Keratinocyte (primary cell): ENCODE measurements around the gene CTR9. TPM values are rescaled to one million over a fixed set of nuclear protein-coding genes. Genes with fewer than 3 reads are reported as not detected.

Source experiments
- DNase-seq: peaks from one replicate; pipeline ENCODE4 v3.0.0-alpha.2; 2011; ENCODE audit warnings: low read depth, missing footprints, low spot score
- FAIRE-seq: peaks from 2 replicates; lab custom pipeline; 2011; peaks lifted over from hg19 to GRCh38; lab: Jason Lieb, UNC
- H2AFZ ChIP-seq: 2 replicates; pipeline ENCODE4 v1.6.0; 2012; ENCODE audit warnings: low read length, control low read depth, inconsistent platforms; ENCODE audit not compliant: control insufficient read depth
- H3K27ac ChIP-seq: 2 replicates; pipeline ENCODE4 v1.5.1; 2011; ENCODE audit warnings: low read length; ENCODE audit not compliant: control insufficient read depth, insufficient read depth
- H3K27me3 ChIP-seq: 3 replicates; pipeline ENCODE4 v1.6.0; 2011; ENCODE audit warnings: low read length; ENCODE audit not compliant: control insufficient read depth, insufficient read depth; ENCODE audit errors: extremely low read depth
- H3K36me3 ChIP-seq, 2 experiments: 2 replicates in 1 of 2; 3 replicates in 1 of 2; pipeline ENCODE4 v1.5.1; 2011; ENCODE audit warnings: low read length in 2 of 2, mild to moderate bottlenecking in 1 of 2; ENCODE audit not compliant: control insufficient read depth in 2 of 2, insufficient read depth in 2 of 2; ENCODE audit errors: extremely low read depth in 1 of 2
- H3K4me1 ChIP-seq: 3 replicates; pipeline ENCODE4 v1.5.1; 2011; ENCODE audit warnings: low read length; ENCODE audit not compliant: control insufficient read depth, insufficient read depth; ENCODE audit errors: extremely low read depth
- H3K4me2 ChIP-seq: 3 replicates; pipeline ENCODE4 v1.6.0; 2011; ENCODE audit warnings: low read depth, low read length; ENCODE audit not compliant: control insufficient read depth, insufficient read depth; ENCODE audit errors: extremely low read depth
- H3K4me3 ChIP-seq, 3 experiments: fragments of 200-600 bp in 1 of 3; sonication (generic) in 1 of 3; 2 replicates in 2 of 3; 3 replicates in 1 of 3; pipeline ENCODE4 v1.5.1; 2011 to 2016; ENCODE audit warnings: low read length in 3 of 3, mild to moderate bottlenecking in 3 of 3, control low read depth in 2 of 3, inconsistent platforms in 1 of 3, low read depth in 1 of 3, mixed read lengths in 1 of 3, mixed run types in 1 of 3, moderate library complexity in 1 of 3; ENCODE audit not compliant: control insufficient read depth in 2 of 3, insufficient read depth in 2 of 3; ENCODE audit errors: extremely low read depth in 1 of 3
- H3K79me2 ChIP-seq: 2 replicates; pipeline ENCODE4 v1.6.0; 2012; ENCODE audit warnings: low read length; ENCODE audit not compliant: control insufficient read depth, insufficient read depth
- H3K9ac ChIP-seq: 3 replicates; pipeline ENCODE4 v1.6.0; 2011; ENCODE audit warnings: low read length; ENCODE audit not compliant: control insufficient read depth, insufficient read depth; ENCODE audit errors: extremely low read depth
- H3K9me1 ChIP-seq: 3 replicates; pipeline ENCODE4 v1.6.0; 2011; ENCODE audit warnings: low read length; ENCODE audit not compliant: control insufficient read depth, insufficient read depth; ENCODE audit errors: extremely low read depth
- H3K9me3 ChIP-seq: 2 replicates; pipeline ENCODE4 v1.5.1; 2012; ENCODE audit warnings: low read depth, low read length; ENCODE audit not compliant: control insufficient read depth
- H4K20me1 ChIP-seq: 3 replicates; pipeline ENCODE4 v1.6.0; 2011; ENCODE audit warnings: low read length; ENCODE audit not compliant: control insufficient read depth, insufficient read depth; ENCODE audit errors: extremely low read depth
- EZH2 ChIP-seq: IDR thresholded peaks from one replicate; pipeline ENCODE4 v1.6.1; 2012; ENCODE audit warnings: inconsistent platforms, mild to moderate bottlenecking, low read length, moderate library complexity
- dilution Hi-C: fragments of 300-500 bp; cut with MboI; formaldehyde crosslinking; loops from one replicate; pipeline ENCODE4 v1.7.0; 2020; ENCODE audit warnings: low sequenced_read_pairs; ENCODE audit not compliant: extremely low pct_ligation_motif_present
- polyA plus RNA-seq, 5 experiments: library from polyadenylated mRNA; depleted of rRNA in 3 of 5; stranded (reverse) in 3 of 5; stranded (forward) in 1 of 5; unstranded in 1 of 5; fragments of >200 nt; gene quantifications; 1 replicate in 1 of 5; 2 replicates in 3 of 5; 3 replicates in 1 of 5; pipeline versions ENCODE4 v1.2.1 to v1.2.3, GENCODE V29; 2011 to 2012; ENCODE audit warnings: missing spikeins in 2 of 5, low read depth in 1 of 5, low replicate concordance in 1 of 5
- TF ChIP-seq, protein P1 (sequence below), 3 experiments: IDR thresholded peaks in 1 of 3; conservative IDR thresholded peaks in 1 of 3; optimal IDR thresholded peaks in 1 of 3; 2 replicates in 2 of 3; 3 replicates in 1 of 3; pipeline versions ENCODE3 to v1.5.1; 2011; ENCODE audit warnings: low read length in 3 of 3, mild to moderate bottlenecking in 3 of 3, moderate library complexity in 2 of 3, control low read depth in 1 of 3, inconsistent platforms in 1 of 3; ENCODE audit not compliant: insufficient read depth in 2 of 3; ENCODE audit errors: extremely low read depth in 1 of 3

Gene CTR9
- polyA plus RNA-seq, 1 donor (not counting 4 experiments of a cell fraction or from before 2014, with no cell fraction given) = 21.8 TPM

DNA sequence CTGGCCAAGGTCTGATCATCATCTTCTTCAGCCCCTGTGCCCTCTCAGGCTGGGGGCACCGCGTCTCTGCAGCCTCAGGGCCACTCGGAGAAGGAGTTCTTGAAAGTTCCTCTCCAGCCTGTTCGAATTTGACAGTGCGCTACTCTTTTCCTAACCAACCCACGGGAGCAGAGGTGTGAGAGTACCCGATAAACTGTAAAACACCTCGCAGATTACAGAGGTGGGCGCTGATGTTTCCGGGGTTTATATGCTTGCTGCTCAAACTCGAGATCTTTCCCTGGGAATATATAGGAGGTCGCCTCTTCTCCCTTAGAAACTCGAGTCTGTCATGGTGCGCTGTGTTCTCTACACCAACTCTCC lies 515 bp downstream of the CTR9 start:
- Histone ChIP-seq H3K27ac (peak overlapping the region; percentile 94), H3K9me1 (no peaks in the 10 kb centered on the region), H3K36me3 (peaks cover 1 to 7% of the 10 kb centered on the region in 2 experiments), H3K4me3 (peak overlapping the region; percentile 73 to 97 (median 93)), H3K9me3 (no peaks in the 10 kb centered on the region), H3K27me3 (no peaks in the 10 kb centered on the region), H2AFZ (peak overlapping the region; percentile 96), H3K79me2 (peaks cover 20% of the 10 kb centered on the region), H3K4me2 (peak overlapping the region; percentile 90), H4K20me1 (no peaks in the 10 kb centered on the region), H3K4me1 (peaks cover 7% of the 10 kb centered on the region), H3K9ac (peak overlapping the region; percentile 94)
- dilution Hi-C loops = no loop called here
- no peak for DNase-seq
- peak; percentile 29 for FAIRE-seq
- TF ChIP-seq EZH2 = no peak
- TF ChIP-seq, protein P1, sequence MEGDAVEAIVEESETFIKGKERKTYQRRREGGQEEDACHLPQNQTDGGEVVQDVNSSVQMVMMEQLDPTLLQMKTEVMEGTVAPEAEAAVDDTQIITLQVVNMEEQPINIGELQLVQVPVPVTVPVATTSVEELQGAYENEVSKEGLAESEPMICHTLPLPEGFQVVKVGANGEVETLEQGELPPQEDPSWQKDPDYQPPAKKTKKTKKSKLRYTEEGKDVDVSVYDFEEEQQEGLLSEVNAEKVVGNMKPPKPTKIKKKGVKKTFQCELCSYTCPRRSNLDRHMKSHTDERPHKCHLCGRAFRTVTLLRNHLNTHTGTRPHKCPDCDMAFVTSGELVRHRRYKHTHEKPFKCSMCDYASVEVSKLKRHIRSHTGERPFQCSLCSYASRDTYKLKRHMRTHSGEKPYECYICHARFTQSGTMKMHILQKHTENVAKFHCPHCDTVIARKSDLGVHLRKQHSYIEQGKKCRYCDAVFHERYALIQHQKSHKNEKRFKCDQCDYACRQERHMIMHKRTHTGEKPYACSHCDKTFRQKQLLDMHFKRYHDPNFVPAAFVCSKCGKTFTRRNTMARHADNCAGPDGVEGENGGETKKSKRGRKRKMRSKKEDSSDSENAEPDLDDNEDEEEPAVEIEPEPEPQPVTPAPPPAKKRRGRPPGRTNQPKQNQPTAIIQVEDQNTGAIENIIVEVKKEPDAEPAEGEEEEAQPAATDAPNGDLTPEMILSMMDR (optimal IDR thresholded peaks at IDR 0.05 in 1 of 3, IDR thresholded peaks at IDR 0.05 in 1 of 3, conservative IDR thresholded peaks at IDR 0.05 in 1 of 3; ENCODE audit: extremely low read depth in 1 of 3, insufficient read depth in 2 of 3, low read length in 3 of 3) = no peak

DNA sequence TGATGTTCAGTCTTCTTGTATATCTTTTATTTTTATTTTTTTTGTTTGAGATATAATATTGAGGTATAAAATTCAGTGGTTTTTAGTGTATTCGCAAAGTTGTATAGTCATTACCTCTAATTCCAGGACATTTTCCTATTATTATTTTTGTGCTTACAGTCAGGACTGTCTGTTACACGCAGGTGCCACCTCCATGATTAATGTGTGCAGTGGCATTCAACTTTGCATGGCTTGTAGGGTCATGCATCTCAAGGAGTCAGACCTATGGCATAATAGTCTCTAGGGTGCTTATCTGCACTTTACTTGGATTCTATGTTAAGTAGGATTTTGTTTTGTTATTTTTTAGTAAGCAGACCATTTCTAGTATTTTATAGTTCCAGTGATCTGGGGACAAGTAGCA lies 1.0 kb downstream of the CTR9 start:
- no peaks in the 10 kb centered on the region for H4K20me1 ChIP-seq
- peak overlapping the region; percentile 94 for H3K9ac ChIP-seq
- H3K4me3 ChIP-seq = peak overlapping the region; percentile 73 to 97 (median 93)
- no peaks in the 10 kb centered on the region for H3K9me1 ChIP-seq
- H3K27me3 ChIP-seq = no peaks in the 10 kb centered on the region
- peaks cover 20% of the 10 kb centered on the region for H3K79me2 ChIP-seq
- H3K36me3 ChIP-seq = peaks cover 4 to 10% of the 10 kb centered on the region in 2 experiments
- TF ChIP-seq, protein P1 (optimal IDR thresholded peaks at IDR 0.05 in 1 of 3, IDR thresholded peaks at IDR 0.05 in 1 of 3, conservative IDR thresholded peaks at IDR 0.05 in 1 of 3; ENCODE audit: extremely low read depth in 1 of 3, insufficient read depth in 2 of 3, low read length in 3 of 3) = no peak
- TF ChIP-seq EZH2 = no peak
- no peak for FAIRE-seq
- peak overlapping the region; percentile 94 for H3K27ac ChIP-seq
- H2AFZ ChIP-seq = no peak overlapping the region
- DNase-seq = no peak
- H3K4me1 ChIP-seq = peaks cover 7% of the 10 kb centered on the region
- H3K4me2 ChIP-seq = peak overlapping the region; percentile 90
- H3K9me3 ChIP-seq = no peaks in the 10 kb centered on the region
- dilution Hi-C loops = no loop called here
